H54 (cell line): ENCODE measurements around the gene ART4.
A peak's percentile ranks its signal among the peaks of the same experiment; 100 is the strongest.

Experiments
- DNase-seq: peaks from one replicate; pipeline ENCODE4 v3.0.0; 2011; ENCODE audit warnings: low spot score, mixed read lengths; ENCODE audit not compliant: insufficient read length
- FAIRE-seq: peaks from 3 replicates; lab custom pipeline; 2011; peaks lifted over from hg19 to GRCh38; lab: Jason Lieb, UNC
- POLR2A ChIP-seq: IDR thresholded peaks from 2 replicates; pipeline ENCODE4 v1.6.1; 2011; ENCODE audit warnings: low read depth, mild to moderate bottlenecking, low read length

Gene ART4

DNA sequence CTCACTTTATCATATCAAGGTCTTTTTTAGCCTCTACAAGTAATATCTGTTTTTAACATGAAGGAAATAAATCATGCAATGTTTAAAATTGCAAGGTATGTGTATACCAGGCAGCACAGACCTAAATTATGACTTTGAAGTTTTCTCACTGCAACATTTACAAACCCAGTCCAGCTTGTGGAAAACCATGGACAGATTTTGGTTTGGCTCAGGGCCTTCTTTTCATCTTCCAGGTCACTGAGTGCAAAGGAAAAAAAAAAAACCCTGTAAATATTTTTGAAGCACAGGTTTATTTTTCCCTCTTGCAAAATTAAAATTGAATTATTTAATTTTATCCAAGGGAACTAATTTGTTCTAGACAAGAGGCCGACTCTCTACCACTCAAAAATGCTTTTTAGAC lies 28.6 kb upstream of the ART4 start:
- DNase-seq, result no peak
- TF ChIP-seq POLR2A, result no peak
- no peak for FAIRE-seq

DNA sequence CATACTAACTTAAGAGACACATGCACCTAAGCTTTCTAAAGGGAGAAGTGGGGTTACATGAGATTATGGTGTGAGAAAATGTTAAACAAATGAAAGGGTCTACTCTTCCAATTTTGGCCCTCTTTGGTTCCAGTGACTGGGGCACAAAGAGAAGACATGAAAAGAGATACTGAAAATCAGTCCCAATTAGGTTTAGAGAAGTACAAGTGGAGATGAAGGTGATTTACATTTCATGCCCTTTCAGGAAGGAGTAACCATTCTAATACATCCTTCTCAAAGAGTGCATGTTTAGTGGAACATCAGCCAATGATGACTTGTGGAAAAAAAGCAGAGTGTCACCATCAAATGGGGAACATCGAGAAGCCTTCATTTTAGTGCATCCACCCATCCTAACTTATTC lies 27.9 kb upstream of the ART4 start:
- DNase-seq, result no peak
- FAIRE-seq, result no peak
- no peak for TF ChIP-seq POLR2A

DNA sequence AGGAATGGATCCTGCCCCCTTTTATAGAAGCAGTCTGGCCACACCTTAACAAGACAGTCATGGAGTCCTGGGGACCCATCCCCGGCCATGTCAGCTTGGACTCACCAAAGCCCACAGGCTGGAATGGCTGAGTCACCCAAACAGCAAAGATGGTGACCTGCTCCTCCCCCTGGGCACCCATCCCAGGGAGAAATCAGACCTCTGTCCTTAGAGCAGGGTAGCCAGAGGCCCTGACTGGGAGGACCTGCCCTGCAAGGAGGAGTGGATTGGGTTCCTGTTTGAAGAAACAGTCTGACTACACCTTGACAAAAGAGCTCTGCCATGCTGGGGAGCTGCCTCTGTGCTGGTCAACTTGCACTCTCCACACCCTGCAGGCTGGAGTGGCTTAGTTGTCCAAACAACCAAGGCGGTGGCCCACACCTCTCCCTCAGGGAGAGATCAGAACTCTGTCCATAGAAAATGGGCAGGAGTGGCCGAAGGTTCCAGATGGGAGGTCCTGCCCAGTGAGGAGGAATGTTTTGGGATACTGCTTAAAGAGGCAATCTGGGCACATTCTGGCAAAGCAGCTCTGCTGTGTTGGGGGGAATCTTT lies 25.7 kb upstream of the ART4 start:
- TF ChIP-seq POLR2A, result no peak
- FAIRE-seq, result no peak
- peak; percentile 4 for DNase-seq

DNA sequence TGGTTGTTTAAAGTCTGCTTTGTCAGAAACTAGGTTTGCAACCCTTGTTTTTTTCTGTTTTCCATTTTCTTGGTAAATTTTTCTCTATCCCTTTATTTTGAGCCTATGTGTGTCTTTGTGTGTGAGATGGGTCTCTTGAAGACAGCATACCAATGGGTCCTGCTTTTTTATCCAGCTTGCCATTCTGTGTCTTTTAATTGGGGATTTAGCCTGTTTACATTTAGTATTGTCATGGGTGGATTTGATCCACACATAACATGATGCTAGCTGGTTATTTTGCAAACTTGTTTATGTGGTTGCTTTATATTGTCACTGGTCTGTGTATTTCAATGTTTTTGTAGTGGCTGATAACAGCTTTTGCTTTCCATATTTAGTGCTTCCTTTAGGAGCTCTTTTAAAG lies 17.2 kb upstream of the ART4 start:
- TF ChIP-seq POLR2A, result no peak
- DNase-seq, result no peak
- no peak for FAIRE-seq

DNA sequence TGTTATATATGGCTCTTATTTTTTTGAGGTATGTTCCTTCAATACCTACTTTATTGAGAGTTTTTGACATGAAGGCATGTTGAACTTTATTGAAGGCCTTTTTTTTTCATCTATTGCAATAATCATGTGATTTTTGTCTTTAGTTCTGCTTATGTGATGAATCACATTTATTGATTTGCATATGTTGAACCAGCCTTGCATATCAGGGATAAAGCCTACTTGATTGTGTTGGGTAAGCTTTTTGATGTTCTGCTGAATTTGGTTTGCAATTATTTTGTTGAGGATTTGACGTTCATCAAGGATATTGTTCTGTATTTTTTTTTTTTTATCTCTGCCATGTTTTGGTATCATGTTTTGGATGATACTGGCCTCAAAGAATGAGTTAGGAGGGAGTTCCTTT lies 15.2 kb upstream of the ART4 start:
- FAIRE-seq, result no peak
- no peak for TF ChIP-seq POLR2A
- no peak for DNase-seq

GRCh38 chr12:14854586-14855183 lies 11.4 kb upstream of the ART4 start:
- DNase-seq (no peak), FAIRE-seq (no peak)
- TF ChIP-seq POLR2A, result no peak

GRCh38 chr12:14853961-14854360 lies 10.6 kb upstream of the ART4 start:
- FAIRE-seq, result no peak
- TF ChIP-seq POLR2A, result no peak
- no peak for DNase-seq

GRCh38 chr12:14852880-14853279 lies 9.6 kb upstream of the ART4 start:
- DNase-seq, result no peak
- TF ChIP-seq POLR2A, result no peak
- FAIRE-seq, result no peak

DNA sequence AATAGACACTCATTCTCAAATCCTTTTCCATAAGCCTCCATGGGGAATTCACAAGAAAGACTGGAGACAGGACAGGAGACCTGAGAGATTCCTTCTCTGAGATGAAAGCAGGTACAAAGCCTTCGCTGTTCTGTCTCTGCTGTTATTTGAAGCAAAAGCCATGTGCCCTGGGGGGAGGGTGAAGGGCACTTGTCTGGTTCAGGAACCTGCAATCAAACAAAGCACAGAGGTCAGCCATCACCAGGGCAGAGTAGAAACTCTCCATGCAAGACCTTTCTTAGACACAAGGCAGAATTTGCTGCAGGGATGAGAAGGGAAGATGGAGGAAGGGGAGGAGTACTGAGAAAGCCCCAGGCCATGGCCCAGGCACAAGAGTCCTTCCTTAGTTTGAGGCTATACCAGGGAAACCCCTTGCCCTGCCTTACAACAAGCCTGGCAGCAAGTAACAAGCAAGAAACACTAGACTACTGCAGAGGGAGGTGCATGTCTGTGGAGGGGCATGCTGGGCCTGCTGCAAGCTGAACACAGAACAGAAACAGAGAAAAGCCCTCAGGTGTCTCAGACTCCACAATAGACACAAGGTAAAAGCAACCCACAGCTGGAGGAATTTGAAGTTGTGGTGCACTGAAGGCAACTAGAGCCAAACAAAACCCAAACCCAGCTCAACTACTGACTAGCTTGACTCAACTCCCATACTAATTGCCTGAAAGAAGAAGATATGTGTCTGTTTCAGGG lies 7.8 kb upstream of the ART4 start:
- DNase-seq, result no peak
- no peak for FAIRE-seq
- no peak for TF ChIP-seq POLR2A

DNA sequence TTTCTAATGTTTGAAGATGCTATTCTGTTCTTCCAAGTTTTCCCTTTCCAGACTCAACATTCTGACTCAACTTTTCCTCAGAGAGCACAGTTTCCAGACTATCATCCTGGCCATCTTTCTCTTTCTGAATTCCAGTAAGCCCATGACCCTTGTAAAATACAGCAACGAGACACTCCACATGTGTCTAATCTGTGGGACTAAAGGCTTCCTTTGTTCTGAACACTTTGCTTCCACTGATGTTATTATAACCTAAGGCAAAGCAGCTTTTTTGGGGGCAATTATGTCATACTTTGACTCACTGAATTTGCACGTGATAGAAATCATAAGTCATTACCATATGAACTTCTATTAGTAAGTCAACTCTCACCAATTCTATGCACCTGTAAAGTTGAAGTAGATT lies 6.3 kb upstream of the ART4 start:
- no peak for DNase-seq
- no peak for TF ChIP-seq POLR2A
- FAIRE-seq, result no peak

GRCh38 chr12:14846876-14847580 lies 3.7 kb upstream of the ART4 start:
- no peak for DNase-seq
- TF ChIP-seq POLR2A, result no peak
- no peak for FAIRE-seq

DNA sequence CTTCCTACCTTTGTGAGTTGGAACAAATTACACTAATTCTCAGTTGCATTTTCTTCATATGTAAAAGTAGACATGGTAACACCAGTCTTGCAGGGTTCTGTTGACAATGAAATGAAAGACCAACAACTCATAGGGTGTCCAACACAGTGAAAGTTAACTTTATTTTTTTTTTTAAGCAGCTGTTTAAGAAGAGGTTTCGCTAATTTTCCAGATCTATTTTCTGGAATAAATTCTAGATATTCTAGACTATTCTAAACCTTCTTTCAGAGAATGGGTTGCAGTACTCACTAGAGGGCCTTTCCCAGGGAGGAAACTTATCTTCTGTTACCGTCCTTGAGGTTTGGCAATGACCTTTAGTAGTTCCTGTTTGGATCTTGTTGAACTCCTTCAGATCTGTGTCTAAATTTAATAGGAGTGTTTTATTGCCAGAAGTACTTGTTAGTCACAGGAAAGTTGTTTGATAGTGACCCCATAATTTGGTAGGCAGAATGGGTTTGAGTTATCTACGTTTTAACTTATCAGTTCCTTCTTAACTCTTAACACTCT lies 2.8 kb upstream of the ART4 start:
- no peak for FAIRE-seq
- no peak for DNase-seq
- no peak for TF ChIP-seq POLR2A

- FAIRE-seq, result no peak
- no peak for TF ChIP-seq POLR2A
- DNase-seq, result no peak
These were observed 2.0 kb upstream of the ART4 start for GRCh38 chr12:14845350-14845750.

DNA sequence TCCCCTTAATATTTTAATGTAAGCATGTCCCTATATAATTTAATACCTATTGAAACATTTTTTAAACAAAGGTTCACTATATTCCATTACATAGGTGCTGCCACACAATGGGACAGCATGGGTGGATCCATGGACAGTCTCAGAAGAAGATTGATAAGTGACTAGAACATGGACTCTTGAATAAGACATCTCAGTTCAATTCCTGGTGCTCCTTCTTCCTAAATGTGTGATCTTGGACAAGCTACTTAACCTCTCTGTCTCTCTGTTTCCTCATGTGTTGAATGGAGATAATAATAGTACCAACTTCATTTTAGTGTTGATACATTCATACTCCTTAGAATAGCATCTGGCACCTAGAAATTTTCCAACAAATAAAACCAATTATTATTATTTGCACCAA lies 1.1 kb upstream of the ART4 start:
- no peak for TF ChIP-seq POLR2A
- FAIRE-seq, result no peak

More for the DNA sequence above, 1.1 kb upstream of the ART4 start:
- no peak for DNase-seq
